Heart left ventricle (tissue), 16 donors: Measurements from ENCODE around the gene RPRD1B. TPM values are rescaled to one million over a fixed set of nuclear protein-coding genes. Genes with fewer than 3 reads are reported as not detected.
A peak's percentile ranks its signal among the peaks of the same experiment; 100 is the strongest.

Source experiments
- ATAC-seq, 4 donors: fragments of 200-7000 bp; cut with Tn5 transposase; one replicate each; pipeline ENCODE4 v1.9.1; 2020 to 2022; ENCODE audit warnings: moderate library complexity in 4 of 4, mild to moderate bottlenecking in 3 of 4, moderate number of reproducible peaks in 1 of 4
- DNase-seq, 5 donors: peaks; one replicate each; pipeline ENCODE4 v3.0.0-alpha.2; 2020
- H3K27ac ChIP-seq, 12 donors: fragments of 200-600 bp; sonication (generic) in 4 of 12; one replicate each; pipeline versions ENCODE4 v1.5.0 to v1.8.0; 2016 to 2022; ENCODE audit warnings: mild to moderate bottlenecking in 2 of 12
- H3K27me3 ChIP-seq, 9 donors: fragments of 200-600 bp; sonication (generic) in 2 of 9; one replicate each; pipeline versions ENCODE4 v1.5.1 to v1.8.0; 2016 to 2022; ENCODE audit warnings: mild to moderate bottlenecking in 3 of 9
- H3K36me3 ChIP-seq, 9 donors: fragments of 200-600 bp; sonication (generic) in 2 of 9; one replicate each; pipeline versions ENCODE4 v1.5.0 to v1.8.0; 2018 to 2022; ENCODE audit warnings: mild to moderate bottlenecking in 2 of 9
- H3K4me1 ChIP-seq, 12 donors: fragments of 200-600 bp; sonication (generic) in 4 of 12; one replicate each; pipeline versions ENCODE4 v1.5.0 to v1.8.0; 2016 to 2022; ENCODE audit warnings: mild to moderate bottlenecking in 3 of 12
- H3K4me3 ChIP-seq, 12 donors: fragments of 200-600 bp; sonication (generic) in 4 of 12; one replicate each; pipeline versions ENCODE4 v1.5.0 to v1.8.0; 2017 to 2022; ENCODE audit warnings: mild to moderate bottlenecking in 9 of 12, moderate library complexity in 4 of 12
- H3K9me3 ChIP-seq, 12 donors: fragments of 200-600 bp; sonication (generic) in 4 of 12; one replicate each; pipeline versions ENCODE4 v1.5.0 to v1.8.0; 2016 to 2022; ENCODE audit warnings: mild to moderate bottlenecking in 1 of 12
- POLR2A ChIP-seq, 2 donors: fragments of 450-650 bp; IDR thresholded peaks; one replicate each; pipeline ENCODE4 v1.6.1; 2017; ENCODE audit warnings: antibody characterized with exemption in 2 of 2, mild to moderate bottlenecking in 2 of 2, moderate library complexity in 2 of 2
- WGBS, 4 donors: extraction: QIAGEN DNeasy Blood & Tissue Kit in 2 of 4; methylation state at CpG; one replicate each; pipeline versions ENCODE4 v1.1.5 to v1.1.7; 2013 to 2018; 5-methylcytosine and 5-hydroxymethylcytosine counted together
- intact Hi-C, 10 donors: fragments of 100-400 bp; cut with DNase I; formaldehyde crosslinking; loops; one replicate each; pipeline versions ENCODE4 v1.11.1 to v1.14.2; 2022
- polyA plus RNA-seq, 2 donors: library from polyadenylated mRNA; stranded (reverse); fragments of 200-250 nt; gene quantifications; one replicate each; pipeline ENCODE4 v1.2.3, GENCODE V29; 2013
- total RNA-seq, 9 donors: library from RNA; depleted of rRNA in 2 of 9; stranded (reverse); fragments of >200 nt in 2 of 9; fragmentation: NEBNext Ultra II Directional in 3 of 9; extraction: Animal tissue kit (Norgen Biotek cat#: 25700) in 3 of 9; gene quantifications; one replicate each; pipeline versions ENCODE4 v1.1.0 to v1.2.4, GENCODE V29; 2016 to 2023
- TF ChIP-seq, protein P1 (sequence below), 12 donors: fragments of 200-600 bp; sonication (generic) in 4 of 12; IDR thresholded peaks; one replicate each; pipeline versions ENCODE4 v1.5.0 to v1.8.0; 2018 to 2022; ENCODE audit warnings: antibody characterized with exemption in 12 of 12, mild to moderate bottlenecking in 5 of 12
- donor health status: ischemic (EF 13 %, LVEDD 7.1; RV severe dilation, severe dysfunction).
- donor health status: healthy with polysubstance abuse.
- donor health status: DM: no; HTN: yes; CAD: no.
- donor health status: DM: no; HTN: no; CAD: no.
- donor health status: ischemic (EF 25% LVEDD 6.9; RV normal size, moderate dysfunction).
- donor health status: ischemic (EF 25% LVEDD 5.7; RV mildly dilated, moderate dysfunction).
- donor health status: healthy.
- donor health status: DM: yes; HTN: yes; CAD: no.
- donor health status: ischemic (EF 35%, LVEDD 5.7; RV mildly dilated, moderate dysfunction).
- donor health status: nonischemic (EF 11% LVEDD 7.7; RV severe dilation, severe dysfunction).
- donor health status: DM: yes; HTN: yes; CAD: no.
- donor health status: PGD.
- donor health status: ischemic (EF 29% LVEDD 5.4; RV normal size, mild dysfunction).
- donor health status: nonischemic (EF 23%, LVEDD 6.1; RV moderate dilation, normal function).

Gene RPRD1B
- total and polyA plus RNA-seq, 11 donors, result 9.1 to 60.2 (median 41.8) TPM

DNA sequence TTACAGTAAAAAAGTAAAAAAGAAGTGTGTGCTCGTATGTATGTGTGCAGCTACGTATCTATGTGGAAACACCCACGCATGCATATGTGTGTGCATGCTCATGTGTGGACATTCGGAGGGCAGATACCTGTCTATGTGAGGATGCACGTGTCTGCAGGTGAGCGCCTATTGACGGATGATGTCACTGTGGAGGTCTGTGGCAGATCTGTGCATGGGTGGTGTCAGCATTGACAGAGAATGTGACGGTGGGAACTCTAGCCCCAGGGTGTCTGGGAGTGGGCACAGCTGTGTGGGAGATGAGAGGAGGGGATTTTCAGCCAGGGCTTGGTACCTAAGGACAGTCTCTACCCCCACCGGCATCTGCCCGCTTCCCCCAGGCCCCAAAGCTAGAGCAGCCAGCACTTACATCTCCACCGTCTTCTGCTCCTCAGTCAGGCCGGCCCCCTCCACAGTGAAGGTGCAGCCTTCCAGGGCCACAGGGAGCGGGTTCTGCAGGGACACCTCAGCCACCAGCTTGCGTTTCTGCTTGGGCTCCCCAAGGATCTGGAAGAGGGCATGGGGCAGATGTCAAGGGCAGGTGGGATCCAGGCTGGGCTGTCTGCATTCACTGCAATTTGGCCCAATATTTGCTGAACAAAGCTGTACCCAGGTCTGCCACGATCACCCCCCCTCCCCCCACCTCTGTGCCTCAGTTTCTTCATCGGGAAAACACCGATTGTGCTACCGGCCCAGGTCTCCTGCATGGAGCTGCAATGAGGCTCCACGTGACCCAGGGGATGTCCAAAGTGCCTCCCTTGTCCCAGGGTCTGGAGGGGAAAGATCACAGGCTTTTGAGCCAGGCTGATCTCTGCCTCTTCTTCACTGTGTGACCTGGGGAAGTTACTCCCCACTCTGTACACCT is 97.4 kb downstream of the RPRD1B start:
- H3K36me3 ChIP-seq, result peaks cover 0 to 63% (median 56%) of the 10 kb centered on the region in 9 donors
- intact Hi-C loops, result no loop called here
- peaks cover 14 to 70% (median 38%) of the 10 kb centered on the region in 12 donors for H3K4me1 ChIP-seq
- no peaks in the 10 kb centered on the region for H3K9me3 ChIP-seq
- DNase-seq (peak in 1 of 5 donors; percentile 23), ATAC-seq (no peak)
- no peaks in the 10 kb centered on the region for H3K27me3 ChIP-seq
- TF ChIP-seq, protein P1, sequence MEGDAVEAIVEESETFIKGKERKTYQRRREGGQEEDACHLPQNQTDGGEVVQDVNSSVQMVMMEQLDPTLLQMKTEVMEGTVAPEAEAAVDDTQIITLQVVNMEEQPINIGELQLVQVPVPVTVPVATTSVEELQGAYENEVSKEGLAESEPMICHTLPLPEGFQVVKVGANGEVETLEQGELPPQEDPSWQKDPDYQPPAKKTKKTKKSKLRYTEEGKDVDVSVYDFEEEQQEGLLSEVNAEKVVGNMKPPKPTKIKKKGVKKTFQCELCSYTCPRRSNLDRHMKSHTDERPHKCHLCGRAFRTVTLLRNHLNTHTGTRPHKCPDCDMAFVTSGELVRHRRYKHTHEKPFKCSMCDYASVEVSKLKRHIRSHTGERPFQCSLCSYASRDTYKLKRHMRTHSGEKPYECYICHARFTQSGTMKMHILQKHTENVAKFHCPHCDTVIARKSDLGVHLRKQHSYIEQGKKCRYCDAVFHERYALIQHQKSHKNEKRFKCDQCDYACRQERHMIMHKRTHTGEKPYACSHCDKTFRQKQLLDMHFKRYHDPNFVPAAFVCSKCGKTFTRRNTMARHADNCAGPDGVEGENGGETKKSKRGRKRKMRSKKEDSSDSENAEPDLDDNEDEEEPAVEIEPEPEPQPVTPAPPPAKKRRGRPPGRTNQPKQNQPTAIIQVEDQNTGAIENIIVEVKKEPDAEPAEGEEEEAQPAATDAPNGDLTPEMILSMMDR (IDR thresholded peaks at IDR 0.05), result no peak
- TF ChIP-seq POLR2A (IDR thresholded peaks at IDR 0.05), result no peak
- WGBS, 4 donors, result 91 to 93% (median 92%) methylated on average over 16 to 19 of the region's 19 CpGs
- no peak overlapping the region for H3K4me3 ChIP-seq
- peak overlapping the region in 5 of 12 donors; percentile 17 to 85 (median 32) for H3K27ac ChIP-seq

DNA sequence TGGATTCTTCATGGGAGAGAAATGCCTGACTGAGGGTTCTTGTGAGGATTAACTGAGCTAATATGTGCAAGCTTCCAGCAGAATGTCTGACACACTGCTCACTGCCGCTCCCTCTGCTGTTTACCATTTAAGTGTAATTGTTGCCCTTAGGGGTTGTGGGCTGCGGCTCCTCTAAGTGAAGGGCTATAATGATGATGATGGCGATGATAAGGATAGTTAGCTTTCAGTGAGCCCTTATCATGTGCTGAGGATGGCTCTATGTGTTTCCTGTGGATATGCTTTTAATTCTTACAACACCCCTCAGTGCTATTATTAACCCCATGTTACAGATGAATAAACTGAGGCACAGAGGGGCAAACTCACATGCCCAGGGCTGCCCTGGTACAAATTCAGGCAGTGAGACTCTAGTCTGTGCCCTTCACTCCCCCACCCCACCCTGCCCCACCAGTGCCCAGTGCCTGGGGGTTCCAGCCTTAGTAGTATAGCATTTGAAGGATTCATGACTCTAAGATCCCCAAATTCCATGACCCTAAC is 98.1 kb downstream of the RPRD1B start:
- Histone ChIP-seq H3K36me3 (peaks cover 0 to 70% (median 63%) of the 10 kb centered on the region in 9 donors), H3K27me3 (no peaks in the 10 kb centered on the region), H3K27ac (peak overlapping the region in 6 of 12 donors; percentile 13 to 32 (median 20)), H3K4me3 (no peak overlapping the region), H3K4me1 (peaks cover 14 to 70% (median 38%) of the 10 kb centered on the region in 12 donors), H3K9me3 (no peaks in the 10 kb centered on the region)
- intact Hi-C loops, result no loop called here
- DNase-seq, result no peak
- 92 to 96% (median 95%) methylated on average over 3 of the region's 3 CpGs for WGBS, 4 donors
- ATAC-seq, result no peak
- no peak for TF ChIP-seq POLR2A (IDR thresholded peaks at IDR 0.05)
- TF ChIP-seq, protein P1 (IDR thresholded peaks at IDR 0.05), result no peak

DNA sequence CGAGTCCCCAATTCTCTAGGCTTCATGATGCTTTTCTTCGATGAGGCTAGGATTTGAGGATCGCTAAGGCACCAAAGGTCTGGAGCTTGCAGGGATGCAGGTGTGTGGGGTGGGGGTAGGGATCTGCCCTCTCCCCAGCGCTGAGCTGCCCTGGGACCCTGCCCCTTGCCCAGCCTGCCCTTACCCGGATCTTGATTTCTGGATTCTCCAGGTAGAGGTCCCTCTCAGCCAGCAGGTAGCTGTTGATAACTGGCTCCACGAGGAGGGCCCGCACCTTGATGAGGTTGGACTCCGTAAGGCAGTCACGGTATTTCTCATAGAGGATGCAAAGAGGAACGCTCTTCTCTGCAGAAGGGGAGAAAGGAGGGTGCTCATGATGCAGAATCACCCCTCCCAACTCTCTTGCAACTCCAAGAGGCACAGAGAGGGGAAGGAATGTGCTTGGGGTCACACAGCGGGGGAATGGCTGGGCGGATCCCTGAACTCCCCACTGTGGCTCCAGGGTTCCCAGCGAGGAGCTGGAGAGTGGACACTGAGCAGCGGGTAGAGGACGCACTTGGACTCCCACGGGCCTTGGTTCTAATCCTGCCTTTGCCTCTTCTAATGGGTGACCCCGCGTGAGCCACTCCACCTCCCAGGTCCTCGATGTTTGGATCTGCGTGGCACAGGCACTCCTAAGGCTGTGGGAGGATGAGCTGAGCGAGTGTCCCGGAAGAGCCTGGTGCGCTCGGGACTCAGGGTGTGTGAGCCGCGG is 98.8 kb downstream of the RPRD1B start:
- Histone ChIP-seq H3K36me3 (peaks cover 2 to 76% (median 70%) of the 10 kb centered on the region in 9 donors), H3K4me1 (peaks cover 9 to 70% (median 35%) of the 10 kb centered on the region in 12 donors), H3K27me3 (no peaks in the 10 kb centered on the region), H3K9me3 (no peaks in the 10 kb centered on the region), H3K4me3 (no peak overlapping the region), H3K27ac (peak overlapping the region in 3 of 12 donors; percentile 22 to 60 (median 32))
- no peak for TF ChIP-seq POLR2A (IDR thresholded peaks at IDR 0.05)
- TF ChIP-seq, protein P1 (IDR thresholded peaks at IDR 0.05), result no peak
- DNase-seq (peak in 2 of 5 donors; percentile 22 to 26), ATAC-seq (no peak)
- WGBS, 4 donors, result 92 to 97% (median 93%) methylated on average over 25 to 26 of the region's 26 CpGs
- intact Hi-C loops, result no loop called here
